DMS 273 (cell line): ENCODE data around the gene VCY1B.
"Not testable (repeated sequence)": the region's sequence is repeated elsewhere in the genome, so short reads cannot be mapped to it uniquely, and the experiment has no call there.

Experiments used
- DNase-seq: peaks from one replicate; lab custom pipeline; 2025; ENCODE audit not compliant: unreplicated experiment; lab: John Stamatoyannopoulos, UW

VCY1B gene

GRCh38 chrY:14055927-14056326 is at the start of gene VCY1B:
Gene VCY1B (plus strand): TSS chrY:14056227. CDS start chrY:14056290, 63 bp downstream.
- not testable (repeated sequence) for DNase-seq

DNA sequence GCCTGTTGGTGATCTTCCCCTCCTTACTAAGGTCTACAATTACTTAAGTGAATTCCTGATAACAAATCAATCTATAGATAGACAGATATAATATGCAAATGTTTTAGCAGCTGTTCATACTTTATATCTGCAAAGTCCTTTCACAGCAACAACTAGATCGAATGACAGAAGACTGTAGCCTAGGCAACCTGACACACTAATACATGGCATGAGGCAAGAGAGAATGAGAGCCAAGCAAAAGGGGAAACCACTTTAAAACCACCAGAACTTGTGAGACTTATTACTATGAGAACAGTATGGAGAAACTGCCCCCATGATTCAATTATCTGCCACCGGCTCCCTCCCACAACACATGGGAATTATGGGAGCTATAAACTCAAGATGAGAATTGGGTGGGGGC is 44.1 kb upstream of the VCY1B start:
- DNase-seq: not testable (repeated sequence)

DNA sequence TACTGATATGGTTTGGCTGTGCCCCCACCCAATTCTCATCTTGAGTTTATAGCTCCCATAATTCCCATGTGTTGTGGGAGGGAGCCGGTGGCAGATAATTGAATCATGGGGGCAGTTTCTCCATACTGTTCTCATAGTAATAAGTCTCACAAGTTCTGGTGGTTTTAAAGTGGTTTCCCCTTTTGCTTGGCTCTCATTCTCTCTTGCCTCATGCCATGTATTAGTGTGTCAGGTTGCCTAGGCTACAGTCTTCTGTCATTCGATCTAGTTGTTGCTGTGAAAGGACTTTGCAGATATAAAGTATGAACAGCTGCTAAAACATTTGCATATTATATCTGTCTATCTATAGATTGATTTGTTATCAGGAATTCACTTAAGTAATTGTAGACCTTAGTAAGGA is 25.6 kb upstream of the VCY1B start:
- DNase-seq: not testable (repeated sequence)

GRCh38 chrY:14085877-14086276 is 29.9 kb downstream of the VCY1B start:
- no peak for DNase-seq
